ENCODE measurements around the gene FYTTD1. TPM values are rescaled to one million over a fixed set of nuclear protein-coding genes. Genes with fewer than 3 reads are reported as not detected.

FYTTD1 gene
- total RNA-seq, 1 experiment from 2014 or later, result 94.6 TPM

- in situ Hi-C loops (cut with HindIII; ENCODE audit: low sequenced_read_pairs), result no loop called here
- DNase-seq (ENCODE audit: low spot score), result no peak
These were observed 71.1 kb downstream of the FYTTD1 start for GRCh38 chr3:197820550-197821335.

GRCh38 chr3:197829397-197830045, 79.8 kb downstream of the FYTTD1 start:
- in situ Hi-C loops (cut with HindIII; ENCODE audit: low sequenced_read_pairs), result no loop called here

GRCh38 chr3:197830308-197830966, 80.8 kb downstream of the FYTTD1 start:
- no peak for DNase-seq (ENCODE audit: low spot score)
- in situ Hi-C loops (cut with HindIII; ENCODE audit: low sequenced_read_pairs), result no loop called here

More at GRCh38 chr3:197829397-197830045, 79.8 kb downstream of the FYTTD1 start:
- no peak for DNase-seq (ENCODE audit: low spot score)

GRCh38 chr3:197830967-197831313, 81.3 kb downstream of the FYTTD1 start:
- in situ Hi-C loops (cut with HindIII; ENCODE audit: low sequenced_read_pairs), result no loop called here
- no peak for DNase-seq (ENCODE audit: low spot score)

GRCh38 chr3:197833930-197834715, 84.4 kb downstream of the FYTTD1 start:
- in situ Hi-C loops (cut with HindIII; ENCODE audit: low sequenced_read_pairs), result no loop called here
- DNase-seq (ENCODE audit: low spot score), result no peak

GRCh38 chr3:197835509-197835908, 85.8 kb downstream of the FYTTD1 start:
- DNase-seq (ENCODE audit: low spot score), result no peak
- in situ Hi-C loops (cut with HindIII; ENCODE audit: low sequenced_read_pairs), result no loop called here

GRCh38 chr3:197836244-197836643, 86.6 kb downstream of the FYTTD1 start:
- in situ Hi-C loops (cut with HindIII; ENCODE audit: low sequenced_read_pairs), result no loop called here
- DNase-seq (ENCODE audit: low spot score), result no peak

Other genes starting within 250 kb of the FYTTD1 start
- gene BDH1, start 193.9 kb upstream of the FYTTD1 start, total RNA-seq (2014; rRNA removed; shearing (Covaris generic)), result 0.31 TPM in 1 of 2 replicates, not detected in the other
- gene RUBCN, start 13.0 kb upstream of the FYTTD1 start, total RNA-seq (2014; rRNA removed; shearing (Covaris generic)), result 3.8 and 9.4 TPM in 2 replicates
- gene LRCH3, start 41.4 kb downstream of the FYTTD1 start, total RNA-seq (2014; rRNA removed; shearing (Covaris generic)), result 24.6 and 27.0 TPM in 2 replicates
- 1,593 and 1,915 TPM in 2 replicates for gene RPL35A, start 200.3 kb downstream of the FYTTD1 start, total RNA-seq (2014; rRNA removed; shearing (Covaris generic))
- 4.3 and 5.6 TPM in 2 replicates for gene LMLN, start 210.3 kb downstream of the FYTTD1 start, total RNA-seq (2014; rRNA removed; shearing (Covaris generic))